ENCODE data around the gene GRIK1.

GRIK1 gene

GRCh38 chr21:29654203-29654602 is 285.6 kb downstream of the GRIK1 start:
- Mint-ChIP-seq H3K27ac (no peak overlapping the region), H3K27me3 (ENCODE audit: low read depth) (no peaks in the 10 kb centered on the region), H3K4me1 (peaks cover 10% of the 10 kb centered on the region), H3K4me3 (no peak overlapping the region), H3K9me3 (no peaks in the 10 kb centered on the region), H3K36me3 (ENCODE audit: low read depth) (peaks cover 4% of the 10 kb centered on the region)
- no peak for TF ChIP-seq CTCF (IDR thresholded peaks at IDR 0.05; ENCODE audit: unreplicated experiment in 3 of 3)

- no peak for TF ChIP-seq CTCF (IDR thresholded peaks at IDR 0.05; ENCODE audit: unreplicated experiment in 3 of 3)
- H3K36me3 Mint-ChIP-seq (ENCODE audit: low read depth): peaks cover 4% of the 10 kb centered on the region
- no peaks in the 10 kb centered on the region for H3K27me3 Mint-ChIP-seq (ENCODE audit: low read depth)
Observed at GRCh38 chr21:29650523-29651022, 289.2 kb downstream of the GRIK1 start.

GRCh38 chr21:29649406-29649814 is 290.4 kb downstream of the GRIK1 start:
- H3K4me3 Mint-ChIP-seq: no peak overlapping the region
- no peaks in the 10 kb centered on the region for H3K36me3 Mint-ChIP-seq (ENCODE audit: low read depth)
- H3K9me3 Mint-ChIP-seq: no peaks in the 10 kb centered on the region
- no peaks in the 10 kb centered on the region for H3K4me1 Mint-ChIP-seq
- H3K27ac Mint-ChIP-seq: no peak overlapping the region
- no peaks in the 10 kb centered on the region for H3K27me3 Mint-ChIP-seq (ENCODE audit: low read depth)
- no peak for TF ChIP-seq CTCF (IDR thresholded peaks at IDR 0.05; ENCODE audit: unreplicated experiment in 3 of 3)

More at GRCh38 chr21:29650523-29651022, 289.2 kb downstream of the GRIK1 start:
- H3K27ac Mint-ChIP-seq: no peak overlapping the region
- H3K4me1 Mint-ChIP-seq: peaks cover 2% of the 10 kb centered on the region
- H3K9me3 Mint-ChIP-seq: no peaks in the 10 kb centered on the region
- no peak overlapping the region for H3K4me3 Mint-ChIP-seq

- H3K4me3 Mint-ChIP-seq: no peak overlapping the region
Observed at GRCh38 chr21:29648710-29649240, 291.0 kb downstream of the GRIK1 start.

DNA sequence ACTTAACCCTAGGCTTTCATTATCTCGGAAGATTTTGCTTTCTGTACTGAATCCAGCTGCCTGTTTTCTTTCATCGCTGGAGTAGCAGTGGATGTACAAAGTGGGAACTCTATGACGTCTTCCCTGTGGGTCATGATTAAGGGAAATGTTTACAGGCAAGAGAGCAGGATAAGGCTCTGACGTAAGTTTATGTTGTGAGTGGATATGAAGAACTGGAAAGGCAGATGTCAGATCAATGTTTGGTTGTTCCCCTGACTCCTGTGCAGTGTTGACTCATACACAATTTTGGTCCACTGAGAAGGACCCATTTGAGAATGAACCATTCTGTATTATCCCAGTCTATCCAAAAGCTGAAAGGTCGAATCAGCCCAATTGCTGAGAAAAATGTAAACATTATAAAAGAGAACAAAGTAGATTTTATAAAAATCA is 292.4 kb downstream of the GRIK1 start:
- H3K4me1 Mint-ChIP-seq: no peaks in the 10 kb centered on the region
- no peak overlapping the region for H3K4me3 Mint-ChIP-seq
- no peaks in the 10 kb centered on the region for H3K27me3 Mint-ChIP-seq (ENCODE audit: low read depth)
- H3K9me3 Mint-ChIP-seq: no peaks in the 10 kb centered on the region
- no peaks in the 10 kb centered on the region for H3K36me3 Mint-ChIP-seq (ENCODE audit: low read depth)
- no peak for TF ChIP-seq CTCF (IDR thresholded peaks at IDR 0.05; ENCODE audit: unreplicated experiment in 3 of 3)
- H3K27ac Mint-ChIP-seq: peak overlapping the region in 1 of 3 experiments; percentile 7

More at GRCh38 chr21:29648710-29649240, 291.0 kb downstream of the GRIK1 start:
- Mint-ChIP-seq H3K36me3 (ENCODE audit: low read depth) (no peaks in the 10 kb centered on the region), H3K4me1 (no peaks in the 10 kb centered on the region), H3K9me3 (no peaks in the 10 kb centered on the region), H3K27ac (no peak overlapping the region), H3K27me3 (ENCODE audit: low read depth) (no peaks in the 10 kb centered on the region)
- no peak for TF ChIP-seq CTCF (IDR thresholded peaks at IDR 0.05; ENCODE audit: unreplicated experiment in 3 of 3)

Data from nephron (organoid).